CD4-positive, alpha-beta T cell (primary cell): ENCODE measurements around the gene TECPR2. TPM values are rescaled to one million over a fixed set of nuclear protein-coding genes. Genes with fewer than 3 reads are reported as not detected.
A peak's percentile ranks its signal among the peaks of the same experiment; 100 is the strongest.

ENCODE experiments used
- ATAC-seq: fragments of 200-7000 bp; cut with Tn5 transposase; one replicate; pipeline ENCODE4 v1.10.0; 2022; ENCODE audit warnings: mild to moderate bottlenecking; ENCODE audit not compliant: poor library complexity
- CTCF ChIA-PET: fragments of 350-600 bp; sonication (Branson Sonifier 250); formaldehyde crosslinking; loops from one replicate; lab custom pipeline; 2021; ENCODE audit warnings: antibody characterized with exemption, inconsistent platforms; lab: Charles Lee
- POLR2A ChIA-PET: fragments of 350-600 bp; sonication (Branson Sonifier 250); formaldehyde crosslinking; loops from one replicate; lab custom pipeline; 2021; ENCODE audit warnings: antibody characterized with exemption, inconsistent platforms; lab: Charles Lee
- DNase-seq, 14 experiments: peaks; one replicate each; pipeline ENCODE4 v3.0.0-alpha.2; 2013 to 2020; ENCODE audit warnings: mixed read lengths in 2 of 14
- H3K27ac ChIP-seq, 2 donors: one replicate each; pipeline versions ENCODE4 v1.5.1 to v1.7.0; 2013; ENCODE audit warnings: low read length in 2 of 2, low read depth in 1 of 2, mild to moderate bottlenecking in 1 of 2
- H3K27me3 ChIP-seq, 2 experiments: 1 replicate in 1 of 2; 2 replicates in 1 of 2; pipeline versions ENCODE4 v1.6.1 to v1.7.0; 2013; ENCODE audit warnings: low read length in 2 of 2, control low read depth in 1 of 2, mild to moderate bottlenecking in 1 of 2, moderate library complexity in 1 of 2; ENCODE audit not compliant: insufficient read depth in 2 of 2, control insufficient read depth in 1 of 2
- H3K36me3 ChIP-seq: one replicate; pipeline ENCODE4 v1.6.1; 2013; ENCODE audit warnings: low read length, control low read depth; ENCODE audit not compliant: insufficient read depth
- H3K4me1 ChIP-seq: one replicate; pipeline ENCODE4 v1.6.1; 2013; ENCODE audit warnings: low read length, control low read depth; ENCODE audit not compliant: insufficient read depth
- H3K4me3 ChIP-seq: one replicate; pipeline ENCODE4 v1.5.1; 2013; ENCODE audit warnings: mild to moderate bottlenecking, low read length, moderate library complexity
- H3K9me3 ChIP-seq, 2 experiments: 1 replicate in 1 of 2; 2 replicates in 1 of 2; pipeline versions ENCODE4 v1.6.1 to v1.7.0; 2013; ENCODE audit warnings: low read length in 2 of 2, mild to moderate bottlenecking in 2 of 2, control low read depth in 1 of 2, moderate library complexity in 1 of 2; ENCODE audit not compliant: control insufficient read depth in 1 of 2, insufficient read depth in 1 of 2
- H3K27ac Mint-ChIP-seq: one replicate; pipeline ENCODE4 v1.8.0; 2020; ENCODE audit warnings: mixed read lengths
- H3K27me3 Mint-ChIP-seq: one replicate; pipeline ENCODE4 v1.8.0; 2021; ENCODE audit warnings: mixed read lengths
- H3K36me3 Mint-ChIP-seq: one replicate; pipeline ENCODE4 v1.8.0; 2021; ENCODE audit warnings: low read depth, mixed read lengths
- H3K4me1 Mint-ChIP-seq: one replicate; pipeline ENCODE4 v1.8.0; 2021; ENCODE audit warnings: low read depth, mixed read lengths
- H3K4me3 Mint-ChIP-seq: one replicate; pipeline ENCODE4 v1.8.0; 2020; ENCODE audit warnings: mild to moderate bottlenecking, mixed read lengths
- H3K9me3 Mint-ChIP-seq: one replicate; pipeline ENCODE4 v1.8.0; 2020; ENCODE audit warnings: mixed read lengths
- intact Hi-C, 2 experiments: fragments of 100-400 bp; cut with DNase I in 1 of 2; cut with micrococcal nuclease in 1 of 2; formaldehyde crosslinking; loops; one replicate each; pipeline versions ENCODE4 v1.15.1 to v1.9.0; 2023 to 2025; cut with DNase I, micrococcal nuclease
- total RNA-seq, 174 experiments: library from RNA in 2 of 174; stranded (reverse) in 2 of 174; gene quantifications; one replicate each; pipeline ENCODE4 v1.2.3 and lab custom pipeline; 2021 to 2026
- TF ChIP-seq, protein P1 (sequence below): fragments of 200-600 bp; IDR thresholded peaks from one replicate; pipeline ENCODE4 v1.8.0; 2022; ENCODE audit warnings: antibody characterized with exemption, mild to moderate bottlenecking

Gene TECPR2
- total RNA-seq, 2 experiments from 2014 or later: 5.0 to 5.4 TPM

DNA sequence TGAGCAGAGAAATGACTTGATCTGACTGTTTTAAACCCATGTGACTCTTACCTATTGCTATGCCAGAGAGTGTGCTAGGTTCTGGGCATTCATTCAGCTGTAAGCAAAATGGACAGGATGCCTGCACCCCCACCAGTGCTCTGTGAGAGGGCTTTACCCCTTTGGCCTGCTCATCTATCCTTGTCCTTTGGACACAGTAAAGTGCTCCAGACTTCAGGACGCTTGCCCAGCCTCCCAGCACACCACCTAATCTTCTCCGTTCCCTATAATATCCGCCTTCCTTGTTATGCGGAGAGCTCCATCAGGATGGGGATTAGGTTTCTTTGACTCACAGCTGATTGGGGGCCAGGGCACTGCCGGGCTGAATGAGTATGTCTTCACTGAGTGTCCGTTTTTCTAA lies 47.6 kb upstream of the TECPR2 start:
- Mint-ChIP-seq H3K9me3 (no peaks in the 10 kb centered on the region), H3K27ac (peak overlapping the region; percentile 80), H3K36me3 (peaks cover 35% of the 10 kb centered on the region), H3K4me3 (peak overlapping the region; percentile 92), H3K4me1 (peaks cover 50% of the 10 kb centered on the region), H3K27me3 (peaks cover 11% of the 10 kb centered on the region)
- Histone ChIP-seq H3K4me3 (no peak overlapping the region), H3K36me3 (no peaks in the 10 kb centered on the region), H3K4me1 (peaks cover 55% of the 10 kb centered on the region), H3K27me3 (no peaks in the 10 kb centered on the region), H3K9me3 (no peaks in the 10 kb centered on the region), H3K27ac (no peak overlapping the region)
- ChIA-PET POLR2A (interaction anchor here (0.7 kb wide), 1 partner anchor 350 kb away, joined by 4 read pairs; no protein-coding TSS in a partner anchor), CTCF (interaction anchor here (1.3 to 2.4 kb wide), 6 partner anchors 10 to 790 kb away, joined by 3 to 32 read pairs (median 3); partner anchors contain the start of gene MOK)
- TF ChIP-seq, protein P1, sequence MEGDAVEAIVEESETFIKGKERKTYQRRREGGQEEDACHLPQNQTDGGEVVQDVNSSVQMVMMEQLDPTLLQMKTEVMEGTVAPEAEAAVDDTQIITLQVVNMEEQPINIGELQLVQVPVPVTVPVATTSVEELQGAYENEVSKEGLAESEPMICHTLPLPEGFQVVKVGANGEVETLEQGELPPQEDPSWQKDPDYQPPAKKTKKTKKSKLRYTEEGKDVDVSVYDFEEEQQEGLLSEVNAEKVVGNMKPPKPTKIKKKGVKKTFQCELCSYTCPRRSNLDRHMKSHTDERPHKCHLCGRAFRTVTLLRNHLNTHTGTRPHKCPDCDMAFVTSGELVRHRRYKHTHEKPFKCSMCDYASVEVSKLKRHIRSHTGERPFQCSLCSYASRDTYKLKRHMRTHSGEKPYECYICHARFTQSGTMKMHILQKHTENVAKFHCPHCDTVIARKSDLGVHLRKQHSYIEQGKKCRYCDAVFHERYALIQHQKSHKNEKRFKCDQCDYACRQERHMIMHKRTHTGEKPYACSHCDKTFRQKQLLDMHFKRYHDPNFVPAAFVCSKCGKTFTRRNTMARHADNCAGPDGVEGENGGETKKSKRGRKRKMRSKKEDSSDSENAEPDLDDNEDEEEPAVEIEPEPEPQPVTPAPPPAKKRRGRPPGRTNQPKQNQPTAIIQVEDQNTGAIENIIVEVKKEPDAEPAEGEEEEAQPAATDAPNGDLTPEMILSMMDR: no peak
- intact Hi-C loops: loop anchor here (2.0 to 10.0 kb wide), 4 partner anchors 176 to 553 kb away; partner anchors contain the start of genes PPP2R5C (in 1 of the 2) and WDR20 (in 1 of the 2)
- ATAC-seq: no peak
- DNase-seq: no peak

DNA sequence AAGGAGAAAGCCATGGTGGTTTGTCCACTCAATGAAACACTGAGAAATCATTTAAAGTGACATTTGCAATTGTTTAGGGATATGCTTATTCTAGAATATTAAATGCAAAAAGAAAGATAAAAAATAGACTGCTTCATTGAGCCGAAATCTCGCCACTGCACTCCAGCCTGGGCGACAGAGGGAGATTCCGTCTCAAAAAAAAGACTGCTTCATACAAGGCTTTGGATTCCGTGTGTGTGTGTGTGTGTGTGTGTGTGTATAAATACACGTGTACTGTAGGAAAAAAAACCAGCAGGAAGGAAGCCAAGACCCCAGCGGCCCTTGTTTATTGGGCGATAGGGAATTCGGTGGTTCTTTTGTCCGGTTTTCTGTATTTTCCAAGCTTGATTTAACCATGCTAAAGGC lies 46.4 kb upstream of the TECPR2 start:
- Histone ChIP-seq H3K4me1 (peaks cover 66% of the 10 kb centered on the region), H3K27ac (peak overlapping the region; percentile 43 to 70), H3K9me3 (no peaks in the 10 kb centered on the region), H3K36me3 (no peaks in the 10 kb centered on the region), H3K4me3 (peak overlapping the region; percentile 72), H3K27me3 (no peaks in the 10 kb centered on the region)
- Mint-ChIP-seq H3K4me3 (peak overlapping the region; percentile 100), H3K36me3 (peaks cover 38% of the 10 kb centered on the region), H3K27ac (peak overlapping the region; percentile 100), H3K4me1 (peaks cover 62% of the 10 kb centered on the region), H3K9me3 (no peaks in the 10 kb centered on the region), H3K27me3 (peaks cover 11% of the 10 kb centered on the region)
- no peak for ATAC-seq
- intact Hi-C loops: loop anchor here (1.0 to 10.0 kb wide), 4 partner anchors 46 to 554 kb away; partner anchors contain the start of genes CINP (in 1 of the 2), HSP90AA1 (in 1 of the 2), PPP2R5C (in 1 of the 2) and TECPR2 (in 1 of the 2)
- CTCF ChIA-PET: interaction anchor here (0.7 to 2.6 kb wide), 8 partner anchors 8 to 130 kb away, joined by 3 to 31 read pairs (median 4); partner anchors contain the start of gene MOK
- TF ChIP-seq, protein P1: no peak
- POLR2A ChIA-PET: interaction anchor here (0.7 to 1.7 kb wide), 9 partner anchors 11 to 507 kb away, joined by 3 to 7 read pairs (median 4); partner anchors contain the start of genes CINP, DYNC1H1, MOK and TECPR2
- DNase-seq: peak in 5 of 14 experiments; percentile 23 to 79 (median 49)

DNA sequence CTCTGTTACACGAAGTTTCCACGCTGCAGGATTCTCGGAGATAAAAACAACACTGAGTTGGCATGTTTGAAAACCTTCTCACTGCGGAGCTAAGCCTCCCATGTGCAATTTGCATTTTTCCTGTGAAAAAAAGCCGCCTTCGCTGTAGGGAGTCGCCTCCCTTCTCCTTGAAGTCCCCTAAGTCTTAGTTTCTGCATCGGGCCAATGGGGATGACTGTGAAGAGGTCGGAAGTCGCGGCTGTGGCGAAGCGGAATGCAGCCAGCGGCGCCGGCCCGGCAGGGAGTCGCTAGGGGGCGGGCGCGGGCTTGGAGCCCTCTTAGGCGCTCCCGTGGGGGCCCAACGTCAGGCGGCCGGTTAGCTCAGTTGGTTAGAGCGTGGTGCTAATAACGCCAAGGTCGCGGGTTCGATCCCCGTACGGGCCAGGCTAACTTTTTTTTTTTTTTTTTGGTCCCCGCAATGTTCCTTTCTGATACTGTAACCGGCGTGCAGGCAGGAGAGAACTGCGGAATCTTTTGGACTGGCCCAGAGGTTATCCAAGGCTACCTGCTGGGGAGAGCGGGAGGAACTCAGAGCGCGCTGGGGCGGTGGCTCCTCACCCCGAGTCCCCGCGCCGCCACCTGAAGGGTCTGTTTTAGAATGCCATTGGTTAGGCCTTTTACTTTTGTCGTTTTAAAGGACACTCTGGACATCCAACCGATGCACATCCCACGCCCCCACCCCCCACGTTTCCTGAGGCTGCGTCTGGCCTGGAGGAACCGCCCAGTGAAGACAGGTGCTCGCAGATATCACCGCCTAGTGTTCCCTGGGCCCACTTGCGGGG lies 45.8 kb upstream of the TECPR2 start:
- Mint-ChIP-seq H3K4me3 (peak overlapping the region; percentile 100), H3K27me3 (peaks cover 11% of the 10 kb centered on the region), H3K9me3 (no peaks in the 10 kb centered on the region), H3K27ac (peak overlapping the region; percentile 100), H3K36me3 (peaks cover 38% of the 10 kb centered on the region), H3K4me1 (peaks cover 62% of the 10 kb centered on the region)
- DNase-seq: peak; percentile 85 to 99 (median 96)
- peaks cover 66% of the 10 kb centered on the region for H3K4me1 ChIP-seq
- ATAC-seq: peak; percentile 55
- ChIA-PET POLR2A (interaction anchor here (0.7 to 1.7 kb wide), 12 partner anchors 11 to 611 kb away, joined by 3 to 7 read pairs (median 4); partner anchors contain the start of genes CINP, DYNC1H1, MOK and TECPR2), CTCF (interaction anchor here (0.6 to 2.6 kb wide), 11 partner anchors 9 to 131 kb away, joined by 3 to 31 read pairs (median 4); partner anchors contain the start of gene MOK)
- intact Hi-C loops: loop anchor here (1.0 to 10.0 kb wide), 4 partner anchors 45 to 555 kb away; partner anchors contain the start of genes CINP (in 1 of the 2), HSP90AA1 (in 1 of the 2), PPP2R5C (in 1 of the 2) and TECPR2 (in 1 of the 2)
- no peaks in the 10 kb centered on the region for H3K9me3 ChIP-seq
- peak overlapping the region; percentile 72 for H3K4me3 ChIP-seq
- peak overlapping the region; percentile 43 to 70 for H3K27ac ChIP-seq
- H3K27me3 ChIP-seq: no peaks in the 10 kb centered on the region
- TF ChIP-seq, protein P1: peak; percentile 79
- H3K36me3 ChIP-seq: no peaks in the 10 kb centered on the region
